Panc1 (cell line): Measurements from ENCODE around the gene PCSK1N. TPM values are rescaled to one million over a fixed set of nuclear protein-coding genes. Genes with fewer than 3 reads are reported as not detected.
"Not testable (repeated sequence)": the region's sequence is repeated elsewhere in the genome, so short reads cannot be mapped to it uniquely, and the experiment has no call there.

Experiments used
- ATAC-seq: fragments of 200-7000 bp; cut with Tn5 transposase; 2 replicates; pipeline ENCODE4 v1.9.1; 2020; ENCODE audit warnings: mild to moderate bottlenecking, moderate library complexity
- BruUV-seq: library from RNA; stranded (reverse); fragments of 400-500 nt; replicated peaks from 2 replicates; lab custom pipeline; 2021; lab: Mats Ljungman, UMichigan
- CTCF ChIA-PET: fragments of 300-600 bp; sonication (Branson Sonifier 250); formaldehyde crosslinking; loops from one replicate; lab custom pipeline; 2022; ENCODE audit warnings: antibody characterized with exemption; lab: Charles Lee
- POLR2A ChIA-PET: fragments of 300-600 bp; sonication (Branson Sonifier 250); formaldehyde crosslinking; loops from one replicate; lab custom pipeline; 2022; ENCODE audit warnings: antibody characterized with exemption; lab: Charles Lee
- DNase-seq: peaks from one replicate; pipeline ENCODE4 v3.0.0-alpha.2; 2010; ENCODE audit warnings: low read depth, low spot score
- H3K27ac ChIP-seq: 2 replicates; pipeline ENCODE4 v1.5.1; 2011; ENCODE audit warnings: mild to moderate bottlenecking, low read length, inconsistent platforms
- H3K27me3 ChIP-seq: fragments of 200-500 bp; sonication (Bioruptor generic); 2 replicates; pipeline ENCODE4 v1.6.0; 2014; ENCODE audit warnings: low read length, inconsistent platforms; ENCODE audit not compliant: control insufficient read depth, insufficient read depth
- H3K36me3 ChIP-seq: fragments of 200-500 bp; sonication (Bioruptor generic); 2 replicates; pipeline ENCODE4 v1.5.1; 2014; ENCODE audit warnings: inconsistent platforms, mild to moderate bottlenecking, low read length, moderate library complexity; ENCODE audit not compliant: control insufficient read depth, insufficient read depth
- H3K4me1 ChIP-seq: 2 replicates; pipeline ENCODE4 v1.5.1; 2011; ENCODE audit warnings: inconsistent platforms, mild to moderate bottlenecking, low read length, moderate library complexity; ENCODE audit not compliant: control insufficient read depth, insufficient read depth
- H3K4me3 ChIP-seq, 2 experiments: 2 replicates each; pipeline ENCODE4 v1.5.1; 2011 to 2012; ENCODE audit warnings: low read depth in 2 of 2, low read length in 2 of 2, mild to moderate bottlenecking in 2 of 2, inconsistent platforms in 1 of 2, moderate library complexity in 1 of 2
- H3K9me3 ChIP-seq: fragments of 200-500 bp; sonication (Bioruptor generic); 2 replicates; pipeline ENCODE4 v1.5.1; 2014; ENCODE audit warnings: low read depth, mild to moderate bottlenecking, inconsistent platforms, low read length, moderate library complexity; ENCODE audit not compliant: control insufficient read depth, insufficient read depth
- POLR2AphosphoS5 ChIP-seq: IDR thresholded peaks from 2 replicates; pipeline ENCODE4 v1.6.1; 2012; ENCODE audit warnings: mild to moderate bottlenecking, low read depth, low read length, moderate library complexity
- SIN3A ChIP-seq: IDR thresholded peaks from 2 replicates; pipeline ENCODE4 v1.6.1; 2012; ENCODE audit warnings: low read depth, mild to moderate bottlenecking, low read length, moderate library complexity, borderline replicate concordance; ENCODE audit not compliant: insufficient read depth
- TCF7L2 ChIP-seq: IDR thresholded peaks from 2 replicates; pipeline ENCODE4 v1.6.1; 2011; ENCODE audit warnings: mild to moderate bottlenecking, low read depth, low read length, inconsistent platforms
- in situ Hi-C: cut with HindIII; loops from 2 replicates; pipeline ENCODE4 v1.10.0; 2016; ENCODE audit warnings: low sequenced_read_pairs, low pct_unique_long_range_greater_than_20kb
- intact Hi-C: fragments of 100-400 bp; cut with micrococcal nuclease; formaldehyde crosslinking; loops from one replicate; pipeline ENCODE4 v1.10.0; 2022; ENCODE audit not compliant: unreplicated experiment
- total RNA-seq: library from RNA; stranded (reverse); gene quantifications from one replicate; pipeline ENCODE4 v1.2.1, GENCODE V29; 2021; ENCODE audit not compliant: unreplicated experiment
- TF ChIP-seq, protein P1 (sequence below): fragments of 450-650 bp; IDR thresholded peaks from 2 replicates; pipeline ENCODE4 v1.5.1; 2017; ENCODE audit warnings: mild to moderate bottlenecking
- TF ChIP-seq, protein P2 (sequence below), 2 experiments: IDR thresholded peaks; 2 replicates each; pipeline ENCODE4 v1.6.1; 2011 to 2012; ENCODE audit warnings: low read depth in 2 of 2, control low read depth in 1 of 2, low read length in 1 of 2, mild to moderate bottlenecking in 1 of 2, moderate library complexity in 1 of 2; ENCODE audit not compliant: insufficient read depth in 1 of 2

PCSK1N gene
- total RNA-seq, 1 experiment from 2014 or later = 17.8 TPM

DNA sequence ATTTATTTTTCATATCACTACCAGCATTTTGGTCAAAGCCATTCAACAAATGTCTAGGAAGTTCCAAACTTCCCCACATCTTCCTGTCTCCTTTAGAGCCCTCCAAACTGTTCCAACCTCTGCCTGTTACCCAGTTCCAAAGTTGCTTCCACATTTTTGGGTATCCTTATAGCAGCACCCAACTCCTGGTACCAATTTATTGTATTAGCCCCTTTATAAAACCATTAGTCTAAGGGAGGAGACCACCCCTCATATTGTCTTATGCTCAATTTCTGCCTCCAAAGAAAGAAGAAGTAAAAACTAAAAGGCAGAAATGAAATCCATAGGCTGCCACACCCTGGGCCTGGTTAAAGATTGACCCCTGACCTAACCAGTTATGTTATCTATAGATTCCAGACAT is 18.1 kb upstream of the PCSK1N start:
- ATAC-seq, H3K9me3 ChIP-seq, BruUV-seq, POLR2A ChIA-PET, H3K27ac ChIP-seq, in situ Hi-C loops, H3K36me3 ChIP-seq, DNase-seq, H3K4me1 ChIP-seq, H3K4me3 ChIP-seq, intact Hi-C loops, CTCF ChIA-PET, H3K27me3 ChIP-seq: not testable (repeated sequence)

DNA sequence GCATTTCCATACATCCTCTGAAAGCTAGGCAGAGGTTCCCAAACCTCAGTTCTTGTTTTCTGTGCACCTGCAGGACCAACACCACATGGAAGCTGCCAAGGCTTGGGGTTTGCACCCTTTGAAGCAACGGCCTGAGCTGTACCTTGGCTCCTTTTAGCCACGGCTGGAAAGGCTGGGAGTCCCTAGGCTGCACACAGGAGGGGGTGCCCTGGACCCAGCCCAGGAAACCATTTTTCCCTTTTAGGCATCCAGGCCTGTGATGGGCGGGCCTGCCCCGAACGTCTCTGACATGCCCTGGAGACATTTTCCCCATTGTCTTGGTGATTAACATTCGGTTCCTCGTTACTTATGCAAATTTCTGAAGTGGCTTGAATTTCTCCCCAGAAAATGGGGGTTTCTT is 17.4 kb upstream of the PCSK1N start:
- Histone ChIP-seq H3K27me3 (no peaks in the 10 kb centered on the region), H3K27ac (no peak overlapping the region), H3K4me1 (no peaks in the 10 kb centered on the region), H3K4me3 (no peak overlapping the region), H3K9me3 (no peaks in the 10 kb centered on the region), H3K36me3 (no peaks in the 10 kb centered on the region)
- POLR2A ChIA-PET = no interaction called here
- in situ Hi-C loops (no loop called here), intact Hi-C loops (no loop called here)
- CTCF ChIA-PET = no interaction called here
- ATAC-seq = no peak
- no peak for DNase-seq
- BruUV-seq = no TSS peak
- TF ChIP-seq, protein P1, sequence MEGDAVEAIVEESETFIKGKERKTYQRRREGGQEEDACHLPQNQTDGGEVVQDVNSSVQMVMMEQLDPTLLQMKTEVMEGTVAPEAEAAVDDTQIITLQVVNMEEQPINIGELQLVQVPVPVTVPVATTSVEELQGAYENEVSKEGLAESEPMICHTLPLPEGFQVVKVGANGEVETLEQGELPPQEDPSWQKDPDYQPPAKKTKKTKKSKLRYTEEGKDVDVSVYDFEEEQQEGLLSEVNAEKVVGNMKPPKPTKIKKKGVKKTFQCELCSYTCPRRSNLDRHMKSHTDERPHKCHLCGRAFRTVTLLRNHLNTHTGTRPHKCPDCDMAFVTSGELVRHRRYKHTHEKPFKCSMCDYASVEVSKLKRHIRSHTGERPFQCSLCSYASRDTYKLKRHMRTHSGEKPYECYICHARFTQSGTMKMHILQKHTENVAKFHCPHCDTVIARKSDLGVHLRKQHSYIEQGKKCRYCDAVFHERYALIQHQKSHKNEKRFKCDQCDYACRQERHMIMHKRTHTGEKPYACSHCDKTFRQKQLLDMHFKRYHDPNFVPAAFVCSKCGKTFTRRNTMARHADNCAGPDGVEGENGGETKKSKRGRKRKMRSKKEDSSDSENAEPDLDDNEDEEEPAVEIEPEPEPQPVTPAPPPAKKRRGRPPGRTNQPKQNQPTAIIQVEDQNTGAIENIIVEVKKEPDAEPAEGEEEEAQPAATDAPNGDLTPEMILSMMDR = no peak
- no peak for TF ChIP-seq TCF7L2
- TF ChIP-seq, protein P2, sequence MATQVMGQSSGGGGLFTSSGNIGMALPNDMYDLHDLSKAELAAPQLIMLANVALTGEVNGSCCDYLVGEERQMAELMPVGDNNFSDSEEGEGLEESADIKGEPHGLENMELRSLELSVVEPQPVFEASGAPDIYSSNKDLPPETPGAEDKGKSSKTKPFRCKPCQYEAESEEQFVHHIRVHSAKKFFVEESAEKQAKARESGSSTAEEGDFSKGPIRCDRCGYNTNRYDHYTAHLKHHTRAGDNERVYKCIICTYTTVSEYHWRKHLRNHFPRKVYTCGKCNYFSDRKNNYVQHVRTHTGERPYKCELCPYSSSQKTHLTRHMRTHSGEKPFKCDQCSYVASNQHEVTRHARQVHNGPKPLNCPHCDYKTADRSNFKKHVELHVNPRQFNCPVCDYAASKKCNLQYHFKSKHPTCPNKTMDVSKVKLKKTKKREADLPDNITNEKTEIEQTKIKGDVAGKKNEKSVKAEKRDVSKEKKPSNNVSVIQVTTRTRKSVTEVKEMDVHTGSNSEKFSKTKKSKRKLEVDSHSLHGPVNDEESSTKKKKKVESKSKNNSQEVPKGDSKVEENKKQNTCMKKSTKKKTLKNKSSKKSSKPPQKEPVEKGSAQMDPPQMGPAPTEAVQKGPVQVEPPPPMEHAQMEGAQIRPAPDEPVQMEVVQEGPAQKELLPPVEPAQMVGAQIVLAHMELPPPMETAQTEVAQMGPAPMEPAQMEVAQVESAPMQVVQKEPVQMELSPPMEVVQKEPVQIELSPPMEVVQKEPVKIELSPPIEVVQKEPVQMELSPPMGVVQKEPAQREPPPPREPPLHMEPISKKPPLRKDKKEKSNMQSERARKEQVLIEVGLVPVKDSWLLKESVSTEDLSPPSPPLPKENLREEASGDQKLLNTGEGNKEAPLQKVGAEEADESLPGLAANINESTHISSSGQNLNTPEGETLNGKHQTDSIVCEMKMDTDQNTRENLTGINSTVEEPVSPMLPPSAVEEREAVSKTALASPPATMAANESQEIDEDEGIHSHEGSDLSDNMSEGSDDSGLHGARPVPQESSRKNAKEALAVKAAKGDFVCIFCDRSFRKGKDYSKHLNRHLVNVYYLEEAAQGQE (IDR thresholded peaks at IDR 0.05; ENCODE audit: insufficient read depth in 1 of 2, low read depth in 2 of 2, low read length in 1 of 2) = no peak
- no peak for TF ChIP-seq SIN3A
- no peak for TF ChIP-seq POLR2AphosphoS5

DNA sequence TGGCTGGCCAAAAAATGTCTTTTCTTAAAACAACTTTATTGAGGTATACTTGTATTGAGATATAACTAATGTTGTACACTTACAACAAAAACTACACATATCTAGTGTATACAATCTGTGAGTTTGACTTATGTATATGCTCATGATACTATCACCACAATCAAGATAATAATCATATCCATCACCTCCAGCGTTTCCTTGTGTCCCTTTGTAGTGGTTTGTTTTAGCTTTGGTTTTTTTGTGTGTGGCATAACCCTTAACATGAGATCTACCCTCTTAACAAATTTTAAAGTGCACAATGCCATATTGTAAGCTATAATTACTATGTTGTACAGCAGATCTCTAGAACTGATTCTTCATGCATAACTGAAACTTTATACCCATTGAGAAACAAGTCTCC is 13.4 kb upstream of the PCSK1N start:
- intact Hi-C loops (no loop called here), in situ Hi-C loops (no loop called here)
- ATAC-seq = no peak
- Histone ChIP-seq H3K9me3 (no peaks in the 10 kb centered on the region), H3K4me1 (no peaks in the 10 kb centered on the region), H3K4me3 (no peak overlapping the region), H3K27me3 (no peaks in the 10 kb centered on the region), H3K27ac (no peak overlapping the region), H3K36me3 (no peaks in the 10 kb centered on the region)
- ChIA-PET CTCF (no interaction called here), POLR2A (no interaction called here)
- TF ChIP-seq, protein P1 = no peak
- TF ChIP-seq SIN3A (no peak), TCF7L2 (no peak), POLR2AphosphoS5 (no peak)
- TF ChIP-seq, protein P2 (IDR thresholded peaks at IDR 0.05; ENCODE audit: insufficient read depth in 1 of 2, low read depth in 2 of 2, low read length in 1 of 2) = no peak
- no peak for DNase-seq
- BruUV-seq = no TSS peak
